NCI-H748 (cell line): Measurements from ENCODE around the gene PDIA6.

Experiments
- DNase-seq: peaks from one replicate; lab custom pipeline; 2025; ENCODE audit not compliant: unreplicated experiment; lab: John Stamatoyannopoulos, UW

PDIA6 gene

GRCh38 chr2:10765461-10765860 lies 47.1 kb downstream of the PDIA6 start:
- DNase-seq = no peak

- no peak for DNase-seq
Observed at GRCh38 chr2:10764896-10765295, 47.7 kb downstream of the PDIA6 start.

- DNase-seq = no peak
Observed at GRCh38 chr2:10764096-10764785, 48.3 kb downstream of the PDIA6 start.

GRCh38 chr2:10763461-10763800 lies 49.2 kb downstream of the PDIA6 start:
- DNase-seq = no peak

- DNase-seq = no peak
Observed at GRCh38 chr2:10762651-10763460, 49.7 kb downstream of the PDIA6 start.

GRCh38 chr2:10761591-10761990 lies 51.0 kb downstream of the PDIA6 start:
- DNase-seq = no peak

- DNase-seq = no peak
Observed at GRCh38 chr2:10760794-10761504, 51.6 kb downstream of the PDIA6 start.

GRCh38 chr2:10759151-10759714 lies 53.4 kb downstream of the PDIA6 start:
- no peak for DNase-seq

- DNase-seq = no peak
Observed at GRCh38 chr2:10757814-10758286, 54.7 kb downstream of the PDIA6 start.

GRCh38 chr2:10755621-10756020 lies 57.0 kb downstream of the PDIA6 start:
- no peak for DNase-seq

- no peak for DNase-seq
Observed at GRCh38 chr2:10753876-10754275, 58.7 kb downstream of the PDIA6 start.

- no peak for DNase-seq
Observed at GRCh38 chr2:10753156-10753555, 59.4 kb downstream of the PDIA6 start.

- no peak for DNase-seq
Observed at GRCh38 chr2:10752236-10752635, 60.3 kb downstream of the PDIA6 start.

GRCh38 chr2:10750610-10751009 lies 62.0 kb downstream of the PDIA6 start:
- DNase-seq = no peak

- no peak for DNase-seq
Observed at GRCh38 chr2:10742666-10743065, 69.9 kb downstream of the PDIA6 start.

GRCh38 chr2:10741139-10741538 lies 71.4 kb downstream of the PDIA6 start:
- no peak for DNase-seq

GRCh38 chr2:10740226-10740625 lies 72.4 kb downstream of the PDIA6 start:
- no peak for DNase-seq

- no peak for DNase-seq
Observed at GRCh38 chr2:10738192-10738591, 74.4 kb downstream of the PDIA6 start.

- DNase-seq = no peak
Observed at GRCh38 chr2:10733980-10734379, 78.6 kb downstream of the PDIA6 start.

- peak; percentile 33 for DNase-seq
Observed at GRCh38 chr2:10733566-10733925, 79.0 kb downstream of the PDIA6 start.
